Breast epithelium (tissue), 3 donors: ENCODE results near the gene OR10J1.

Source experiments
- CTCF ChIP-seq, 3 donors: fragments of 450-650 bp; IDR thresholded peaks; one replicate each; pipeline ENCODE4 v1.5.1; 2016 to 2017; ENCODE audit warnings: antibody characterized with exemption in 3 of 3, mild to moderate bottlenecking in 3 of 3, moderate library complexity in 3 of 3
- POLR2A ChIP-seq: fragments of 450-650 bp; IDR thresholded peaks from one replicate; pipeline ENCODE4 v1.6.1; 2016; ENCODE audit warnings: antibody characterized with exemption, mild to moderate bottlenecking, moderate library complexity

GRCh38 chr1:159483501-159483900 is 44.0 kb downstream of the OR10J1 start:
- TF ChIP-seq CTCF (IDR thresholded peaks at IDR 0.05) = no peak
- TF ChIP-seq POLR2A = no peak
